HFFc6 (cell line): Measurements from ENCODE around the gene ZNRD2. TPM values are rescaled to one million over a fixed set of nuclear protein-coding genes. Genes with fewer than 3 reads are reported as not detected.

ENCODE experiments used
- DNase-seq: peaks from one replicate; pipeline ENCODE4 v3.0.0-alpha.2; 2018
- H3K27ac Mint-ChIP-seq: 2 replicates; pipeline ENCODE4 v1.8.0; 2020; ENCODE audit warnings: mild to moderate bottlenecking, mixed read lengths
- H3K27me3 Mint-ChIP-seq: 2 replicates; pipeline ENCODE4 v1.8.0; 2021; ENCODE audit warnings: mild to moderate bottlenecking, moderate library complexity, mixed read lengths; ENCODE audit not compliant: insufficient read depth
- H3K36me3 Mint-ChIP-seq: 2 replicates; pipeline ENCODE4 v1.8.0; 2021; ENCODE audit warnings: low read depth, mixed read lengths
- H3K4me1 Mint-ChIP-seq: 2 replicates; pipeline ENCODE4 v1.8.0; 2020; ENCODE audit warnings: low read depth, mixed read lengths
- H3K4me3 Mint-ChIP-seq: 2 replicates; pipeline ENCODE4 v1.8.0; 2020; ENCODE audit warnings: mild to moderate bottlenecking, moderate library complexity, mixed read lengths
- H3K9me3 Mint-ChIP-seq: 2 replicates; pipeline ENCODE4 v1.8.0; 2020; ENCODE audit warnings: mild to moderate bottlenecking, mixed read lengths
- CTCF ChIP-seq: fragments of 200-600 bp; sonication (generic); IDR thresholded peaks from 2 replicates; pipeline ENCODE4 v1.5.0; 2021; ENCODE audit warnings: antibody characterized with exemption, mild to moderate bottlenecking
- total RNA-seq, 6 experiments: library from RNA; stranded (reverse); fragmentation: NEBNext Ultra II Directional; extraction: Animal tissue kit (Norgen Biotek cat#: 25700); gene quantifications; 2 replicates in 1 of 6; 3 replicates in 5 of 6; pipeline ENCODE4 v1.2.3, GENCODE V29; 2021

ZNRD2 gene
- total RNA-seq, 6 experiments from 2014 or later = 57.7 to 72.0 (median 64.3) TPM

GRCh38 chr11:65556470-65557279 is 13.6 kb upstream of the ZNRD2 start:
- no peaks in the 10 kb centered on the region; the same call in 1 of the 2 replicates for H3K27me3 Mint-ChIP-seq
- peak overlapping the region; percentile 89 for H3K4me3 Mint-ChIP-seq
- no peak for TF ChIP-seq CTCF
- DNase-seq = no peak
- peaks cover 64% of the 10 kb centered on the region for H3K4me1 Mint-ChIP-seq
- peaks cover 15% of the 10 kb centered on the region for H3K36me3 Mint-ChIP-seq
- H3K27ac Mint-ChIP-seq = peak overlapping the region; percentile 91
- no peaks in the 10 kb centered on the region for H3K9me3 Mint-ChIP-seq

GRCh38 chr11:65557280-65558001 is 12.8 kb upstream of the ZNRD2 start:
- no peak for DNase-seq
- peak overlapping the region; percentile 89 for H3K4me3 Mint-ChIP-seq
- H3K36me3 Mint-ChIP-seq = peaks cover 7% of the 10 kb centered on the region
- no peaks in the 10 kb centered on the region for H3K9me3 Mint-ChIP-seq
- no peaks in the 10 kb centered on the region; the same call in 1 of the 2 replicates for H3K27me3 Mint-ChIP-seq
- TF ChIP-seq CTCF = no peak
- H3K27ac Mint-ChIP-seq = peak overlapping the region; percentile 91
- peaks cover 68% of the 10 kb centered on the region for H3K4me1 Mint-ChIP-seq

DNA sequence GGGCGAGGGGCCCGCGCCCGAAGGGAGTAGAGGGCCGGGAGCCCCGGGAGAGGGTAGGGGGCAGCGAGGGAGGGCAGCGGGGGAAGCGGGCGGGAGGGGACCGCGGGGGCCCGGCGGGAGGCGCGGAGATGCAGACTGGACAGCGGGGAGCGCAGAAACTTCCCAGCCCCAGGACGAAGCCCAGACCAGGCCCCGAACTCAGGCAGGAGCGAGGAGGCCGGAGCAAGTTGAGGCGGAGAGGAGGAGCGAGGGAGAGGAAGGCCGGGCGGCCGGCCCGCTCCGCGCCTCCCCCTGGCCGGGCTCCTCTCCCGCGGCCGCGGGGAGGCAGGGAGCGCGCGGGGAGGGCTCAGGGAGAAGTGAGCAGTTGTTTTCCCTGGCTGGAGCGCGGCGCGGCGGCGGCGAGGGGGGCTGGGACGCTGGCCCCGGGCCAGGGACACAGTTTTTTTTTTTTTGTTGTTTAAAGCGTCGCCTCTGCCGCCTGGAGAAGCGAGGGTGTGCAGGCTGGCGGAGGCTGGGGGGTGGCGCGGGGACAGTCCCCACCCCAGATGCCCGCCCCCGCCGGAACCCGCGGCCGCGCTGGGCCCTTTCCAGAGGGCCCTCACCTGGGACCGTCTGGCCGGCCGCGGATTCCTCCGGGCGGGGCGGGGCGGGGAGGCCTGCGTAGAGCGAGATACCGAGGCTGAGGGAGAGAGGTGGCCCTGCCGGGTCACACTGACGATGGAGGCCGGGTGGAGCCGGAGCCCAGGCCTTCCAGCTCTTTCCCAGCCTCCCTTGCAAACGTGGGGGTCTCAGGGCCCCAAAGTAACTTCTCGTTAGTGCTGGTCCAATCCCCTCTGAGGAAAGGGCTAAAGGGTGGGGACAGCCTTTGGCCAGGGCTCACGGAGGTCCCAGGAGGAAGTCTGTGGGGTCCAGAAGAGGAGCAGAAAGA is 12.0 kb upstream of the ZNRD2 start, which contains the start of gene LTBP3:
Gene LTBP3 (minus strand): TSS at position 358 of the 928 bp plus-strand sequence. CDS start 400 bp downstream, outside the sequence.
- peaks cover 65% of the 10 kb centered on the region for H3K4me1 Mint-ChIP-seq
- peak; percentile 55 for DNase-seq
- H3K4me3 Mint-ChIP-seq = peak within 1 kb of the TSS; percentile 89
- TF ChIP-seq CTCF = peak; percentile 13; the same call in 1 of the 2 replicates
- no peaks in the 10 kb centered on the region; the same call in 1 of the 2 replicates for H3K27me3 Mint-ChIP-seq
- H3K9me3 Mint-ChIP-seq = no peaks in the 10 kb centered on the region
- H3K36me3 Mint-ChIP-seq = peaks cover 5% of the 10 kb centered on the region; the same call in 1 of the 2 replicates
- H3K27ac Mint-ChIP-seq = peak within 1 kb of the TSS; percentile 91

DNA sequence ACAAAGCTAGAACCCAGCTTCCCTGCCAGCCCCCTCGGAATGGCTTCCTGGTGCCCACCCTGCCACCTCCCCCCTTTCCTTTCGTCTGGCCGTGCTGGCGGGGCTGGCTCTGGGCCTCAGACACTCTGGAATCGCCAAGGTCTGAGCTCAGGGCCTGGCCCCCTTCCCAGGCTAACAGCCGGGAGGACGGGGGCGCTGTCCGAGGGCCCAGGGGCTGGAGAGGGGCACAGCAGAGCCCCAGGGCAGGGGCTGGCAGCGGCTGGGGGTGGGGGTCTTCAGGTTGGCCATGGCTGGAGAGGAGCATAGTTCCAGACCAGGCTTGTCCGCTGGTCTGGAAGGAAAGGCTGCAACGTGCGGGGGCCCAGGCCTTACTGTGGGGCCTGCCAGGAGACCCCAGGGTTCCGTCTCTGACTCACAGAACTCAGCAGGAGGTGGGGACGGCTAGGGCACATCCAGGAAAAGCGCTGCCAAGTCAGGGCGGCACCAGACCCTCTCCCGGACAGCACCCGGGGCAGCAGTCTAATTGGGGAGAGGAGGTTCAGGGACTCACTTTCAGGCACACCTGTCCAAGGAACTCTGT is 11.3 kb upstream of the ZNRD2 start:
- H3K36me3 Mint-ChIP-seq = peaks cover 5% of the 10 kb centered on the region; the same call in 1 of the 2 replicates
- H3K4me3 Mint-ChIP-seq = peak overlapping the region; percentile 41; the same call in 1 of the 2 replicates
- H3K27me3 Mint-ChIP-seq = no peaks in the 10 kb centered on the region; the same call in 1 of the 2 replicates
- TF ChIP-seq CTCF = no peak; the same call in 1 of the 2 replicates
- no peak for DNase-seq
- peak overlapping the region; percentile 90 for H3K27ac Mint-ChIP-seq
- no peaks in the 10 kb centered on the region for H3K9me3 Mint-ChIP-seq
- peaks cover 65% of the 10 kb centered on the region for H3K4me1 Mint-ChIP-seq
